Stimulated activated CD4-positive, alpha-beta T cell treated with anti-CD3 and anti-CD28 coated beads, Interleukin-15, amount 100 ng/mL, for 48 hours (primary cell): ENCODE measurements around the gene SDCCAG8.

Source experiments
- DNase-seq, 2 donors: peaks; one replicate each; pipeline ENCODE4 v3.0.0-alpha.2; 2020; ENCODE audit warnings: low read depth in 2 of 2

SDCCAG8 gene

DNA sequence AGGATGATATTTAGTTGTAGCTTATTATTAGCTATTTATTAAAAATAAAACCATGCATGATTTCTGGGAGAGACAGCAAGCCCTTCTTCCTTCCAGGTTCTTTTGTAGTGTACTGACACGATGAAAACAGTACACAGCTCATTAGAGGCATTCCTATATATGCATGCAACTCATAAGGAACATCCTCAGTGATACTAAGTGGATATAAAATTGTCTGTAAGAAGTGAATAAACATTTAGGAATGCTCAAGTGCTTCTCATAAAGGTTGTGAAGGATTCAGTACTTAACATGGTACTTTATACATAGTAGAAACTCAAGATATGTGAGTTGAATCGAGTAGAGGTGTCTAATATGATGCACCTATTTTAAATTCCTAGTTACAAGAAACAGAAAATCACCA lies 287.7 kb downstream of the SDCCAG8 start:
- DNase-seq, result no peak

DNA sequence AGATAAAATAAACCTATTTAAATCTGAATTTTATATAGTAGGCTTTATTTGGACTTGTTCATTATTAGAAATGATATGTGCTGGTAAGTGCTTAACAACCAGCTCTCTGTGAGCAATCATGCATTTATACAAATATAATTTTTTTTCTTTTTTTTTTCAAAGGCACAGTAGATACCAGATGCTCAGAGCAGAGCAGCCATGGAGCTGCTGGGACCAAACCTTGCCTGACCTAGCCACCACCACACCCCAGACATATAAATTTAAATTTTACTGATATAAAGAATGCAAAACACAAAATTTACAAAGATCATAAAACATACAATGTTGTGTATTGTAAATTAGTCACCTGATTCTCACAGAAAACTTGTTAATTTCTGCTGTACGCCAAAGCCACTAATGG lies 290.6 kb downstream of the SDCCAG8 start:
- DNase-seq, result no peak

DNA sequence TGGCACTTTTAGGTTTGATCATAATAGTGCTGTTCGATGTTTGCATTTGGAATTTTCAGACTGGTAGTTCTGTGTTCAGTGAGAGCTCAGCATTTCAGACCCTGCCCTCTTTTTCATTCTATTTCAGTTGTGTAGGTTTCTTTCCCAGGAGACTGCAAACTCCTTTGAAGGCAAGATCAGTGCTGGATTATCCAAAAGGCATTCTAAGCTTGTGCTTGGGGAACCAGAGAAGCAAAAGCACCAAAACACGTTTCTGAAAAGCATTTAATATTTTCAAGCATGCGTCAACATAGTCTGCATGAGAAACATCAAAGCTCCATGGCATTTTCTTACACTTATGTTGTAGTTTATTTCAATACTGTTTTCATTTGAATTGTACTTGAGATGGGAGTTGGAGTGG lies 292.1 kb downstream of the SDCCAG8 start:
- DNase-seq, result no peak

DNA sequence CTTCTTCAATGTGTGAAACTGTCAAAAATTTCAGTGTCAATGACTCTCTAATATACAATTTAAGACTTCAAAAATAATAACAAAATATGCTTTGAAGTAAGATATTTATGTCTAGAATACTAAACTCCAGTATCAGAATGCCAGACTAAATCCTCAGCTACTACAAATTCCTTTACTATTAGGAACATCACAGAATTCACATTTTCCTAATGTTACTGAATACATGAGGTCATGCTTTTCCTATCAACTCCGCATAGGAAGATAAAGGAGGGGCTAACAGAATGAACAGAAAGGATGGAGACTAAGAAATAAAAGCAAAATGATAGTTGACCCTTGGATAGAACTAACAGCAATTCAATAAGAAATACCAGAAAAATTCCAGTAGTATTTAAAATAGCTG lies 292.7 kb downstream of the SDCCAG8 start:
- DNase-seq, result no peak

DNA sequence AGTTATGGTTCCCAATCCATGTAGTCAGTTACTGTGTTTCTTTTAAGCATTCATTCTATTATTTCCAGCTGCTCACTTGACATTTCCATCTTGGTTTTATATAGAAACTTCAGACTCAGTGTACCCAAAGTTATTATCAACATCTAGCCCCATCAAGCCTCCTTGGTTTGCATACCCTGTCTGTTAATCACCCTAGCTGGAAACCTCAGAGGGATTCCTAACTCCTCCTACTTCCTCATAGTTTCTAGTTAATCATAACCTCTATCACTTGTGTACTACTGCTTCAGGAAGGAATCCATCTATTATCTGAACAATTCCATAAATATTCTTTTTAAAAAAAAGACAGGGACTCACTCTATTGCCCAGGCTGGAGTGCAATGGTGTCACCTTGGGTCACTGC lies 293.3 kb downstream of the SDCCAG8 start:
- DNase-seq, result no peak
